HEK293 (cell line): ENCODE results near the gene NPTN.

ENCODE experiments used
- ZBTB1 ChIP-seq: fragments of 450-650 bp; formaldehyde crosslinking; IDR thresholded peaks from 2 replicates; pipeline ENCODE4 v1.5.1; 2016; ENCODE audit warnings: missing biosample characterization, missing genetic modification characterization
- ZBTB21 ChIP-seq: fragments of 450-650 bp; formaldehyde crosslinking; IDR thresholded peaks from 2 replicates; pipeline ENCODE4 v1.5.1; 2017; ENCODE audit warnings: missing biosample characterization, missing genetic modification characterization

DNA sequence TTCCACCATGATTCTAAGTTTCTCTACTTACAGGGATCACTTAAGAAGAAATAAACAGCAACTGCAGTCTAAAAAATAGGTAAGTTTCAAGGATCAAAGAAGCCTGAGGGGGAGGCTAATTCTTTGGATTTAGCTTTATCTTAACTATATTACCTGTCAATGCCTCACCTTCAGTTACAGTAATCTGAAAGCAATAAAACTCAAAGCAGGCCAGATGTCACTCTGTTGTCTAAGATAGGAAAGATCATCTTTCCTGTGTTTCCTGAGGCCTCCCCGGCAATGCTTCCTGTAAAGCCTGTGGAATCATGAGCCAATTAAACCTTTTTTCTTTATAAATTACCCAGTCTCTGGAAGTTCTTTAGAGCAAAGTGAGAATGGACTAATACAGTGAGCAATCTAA, 60.2 kb downstream of the NPTN start:
- TF ChIP-seq ZBTB21 (tag by site-specific recombination) (no peak), ZBTB1 (tag by site-specific recombination) (no peak)
